GM23338 (cell line): ENCODE measurements around the gene MICAL2. TPM values are rescaled to one million over a fixed set of nuclear protein-coding genes. Genes with fewer than 3 reads are reported as not detected.

Source experiments
- ATAC-seq: fragments of 200-7000 bp; cut with Tn5 transposase; 3 replicates; pipeline ENCODE4 v1.9.1; 2020
- DNase-seq: peaks from one replicate; pipeline ENCODE4 v3.0.0-alpha.2; 2015; ENCODE audit warnings: low spot score
- H2AFZ ChIP-seq: fragments of 200-600 bp; sonication (generic); 2 replicates; pipeline ENCODE4 v1.8.0; 2016; ENCODE audit warnings: antibody characterized with exemption, mild to moderate bottlenecking, moderate library complexity
- H3F3A ChIP-seq: fragments of 200-600 bp; sonication (generic); replicated peaks from 2 replicates; pipeline ENCODE4 v1.8.0; 2017; ENCODE audit warnings: antibody characterized with exemption, mixed run types, low read depth
- H3K27ac ChIP-seq: fragments of 200-600 bp; sonication (generic); 2 replicates; pipeline ENCODE4 v1.6.1; 2016; ENCODE audit warnings: low read depth
- H3K27me3 ChIP-seq: fragments of 200-600 bp; sonication (generic); 2 replicates; pipeline ENCODE4 v1.8.0; 2016; ENCODE audit warnings: mild to moderate bottlenecking, mixed run types, moderate library complexity; ENCODE audit not compliant: insufficient read depth
- H3K36me3 ChIP-seq: fragments of 200-600 bp; sonication (generic); 2 replicates; pipeline ENCODE4 v1.8.0; 2016; ENCODE audit warnings: mild to moderate bottlenecking; ENCODE audit not compliant: insufficient read depth
- H3K4me1 ChIP-seq: fragments of 200-600 bp; sonication (generic); 2 replicates; pipeline ENCODE4 v1.8.0; 2016; ENCODE audit warnings: mild to moderate bottlenecking, moderate library complexity; ENCODE audit not compliant: insufficient read depth
- H3K4me2 ChIP-seq: fragments of 200-600 bp; sonication (generic); 2 replicates; pipeline ENCODE4 v1.7.1; 2017; ENCODE audit warnings: mixed run types
- H3K4me3 ChIP-seq: fragments of 200-600 bp; sonication (generic); 2 replicates; pipeline ENCODE4 v1.6.1; 2016; ENCODE audit warnings: mixed run types
- H3K79me2 ChIP-seq: fragments of 200-600 bp; sonication (generic); replicated peaks from 2 replicates; pipeline ENCODE4 v1.8.0; 2017; ENCODE audit warnings: mild to moderate bottlenecking; ENCODE audit not compliant: insufficient read depth
- H3K9me2 ChIP-seq: fragments of 200-600 bp; sonication (generic); 2 replicates; pipeline ENCODE4 v1.8.0; 2017; ENCODE audit not compliant: insufficient read depth
- H4K20me1 ChIP-seq: fragments of 200-600 bp; sonication (generic); replicated peaks from 2 replicates; pipeline ENCODE4 v1.8.0; 2017; ENCODE audit warnings: mild to moderate bottlenecking; ENCODE audit not compliant: insufficient read depth
- H3K27ac Mint-ChIP-seq: 2 replicates; pipeline ENCODE4 v1.8.0; 2020; ENCODE audit warnings: inconsistent platforms, mild to moderate bottlenecking, moderate library complexity, mixed read lengths
- H3K27me3 Mint-ChIP-seq: 3 replicates; pipeline ENCODE4 v1.8.0; 2022; ENCODE audit warnings: low read depth, mild to moderate bottlenecking, moderate library complexity, mixed read lengths, inconsistent platforms; ENCODE audit not compliant: insufficient read depth, poor library complexity
- H3K36me3 Mint-ChIP-seq: 3 replicates; pipeline ENCODE4 v1.8.0; 2021; ENCODE audit warnings: low read depth, mild to moderate bottlenecking, inconsistent platforms, moderate library complexity, mixed read lengths
- H3K4me1 Mint-ChIP-seq: 3 replicates; pipeline ENCODE4 v1.8.0; 2020; ENCODE audit warnings: mild to moderate bottlenecking, inconsistent platforms, mixed read lengths
- H3K4me3 Mint-ChIP-seq: 3 replicates; pipeline ENCODE4 v1.8.0; 2021; ENCODE audit warnings: moderate library complexity, mild to moderate bottlenecking, inconsistent platforms, mixed read lengths
- H3K9me3 Mint-ChIP-seq: 3 replicates; pipeline ENCODE4 v1.8.0; 2020; ENCODE audit warnings: moderate library complexity, mild to moderate bottlenecking, inconsistent platforms, mixed read lengths
- CREB1 ChIP-seq: fragments of 250-450 bp; sonication (Bioruptor Pico); IDR thresholded peaks from 2 replicates; pipeline ENCODE4 v1.5.0; 2020; ENCODE audit warnings: low read depth, mild to moderate bottlenecking, moderate library complexity
- EZH2 ChIP-seq: fragments of 200-600 bp; sonication (generic); IDR thresholded peaks from one replicate; pipeline ENCODE4 v1.8.0; 2017; ENCODE audit warnings: antibody characterized with exemption, mild to moderate bottlenecking, low read depth; ENCODE audit not compliant: unreplicated experiment
- JUNB ChIP-seq: IDR thresholded peaks from one replicate; pipeline ENCODE4 v1.6.1; 2016; ENCODE audit warnings: antibody characterized with exemption; ENCODE audit not compliant: unreplicated experiment
- POLR2AphosphoS5 ChIP-seq: IDR thresholded peaks from 2 replicates; pipeline ENCODE4 v1.6.1; 2016; ENCODE audit warnings: antibody characterized with exemption, low read depth
- STAT1 ChIP-seq: IDR thresholded peaks from one replicate; pipeline ENCODE4 v1.6.1; 2016; ENCODE audit warnings: antibody characterized with exemption; ENCODE audit not compliant: unreplicated experiment
- polyA plus RNA-seq: library from polyadenylated mRNA; unstranded; fragments of >200 nt; fragmentation: Nextera tagmentation; extraction: Ambion mirVana; gene quantifications from 2 replicates; pipeline ENCODE4 v1.2.1, GENCODE V29; 2016
- total RNA-seq: library from RNA; depleted of rRNA; stranded (reverse); fragments of >200 nt; shearing (Covaris generic); gene quantifications from 2 replicates; pipeline ENCODE4 v1.2.3, GENCODE V29; 2014
- TF ChIP-seq, protein P1 (sequence below): fragments of 250-450 bp; sonication (Bioruptor Pico); IDR thresholded peaks from 2 replicates; pipeline ENCODE4 v1.5.0; 2020; ENCODE audit warnings: mild to moderate bottlenecking, moderate library complexity
- TF ChIP-seq, protein P2 (sequence below): IDR thresholded peaks from one replicate; pipeline ENCODE4 v1.6.1; 2018; ENCODE audit warnings: antibody characterized with exemption; ENCODE audit not compliant: unreplicated experiment
- TF ChIP-seq, protein P3 (sequence below): IDR thresholded peaks from 2 replicates; pipeline ENCODE4 v1.6.1; 2016; ENCODE audit warnings: antibody characterized with exemption

The MICAL2 gene
- total and polyA plus RNA-seq, 2 experiments from 2014 or later, result 0.66 to 1.4 TPM

DNA sequence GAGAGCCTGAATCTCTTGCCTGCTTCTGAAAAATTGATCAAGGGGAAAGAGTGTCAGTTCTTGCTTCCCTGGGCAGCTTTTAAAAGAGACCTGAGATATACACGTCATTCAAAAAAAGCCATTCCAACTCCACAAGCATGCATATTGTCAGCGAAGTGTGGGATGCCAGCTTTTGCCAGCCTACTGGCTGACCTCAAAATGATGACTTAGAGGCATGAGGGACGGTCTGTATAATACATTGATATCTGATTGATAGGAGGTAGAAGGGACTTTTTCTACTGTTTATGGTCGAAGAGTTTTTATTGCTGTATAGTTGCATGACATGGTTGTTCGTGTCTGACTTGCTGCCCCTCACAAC is 126.3 kb downstream of the MICAL2 start:
- Histone ChIP-seq H3K9me2 (no peaks in the 10 kb centered on the region), H3K36me3 (no peaks in the 10 kb centered on the region), H4K20me1 (no peaks in the 10 kb centered on the region), H3K27ac (no peak overlapping the region), H3F3A (no peaks in the 10 kb centered on the region), H3K4me1 (no peaks in the 10 kb centered on the region), H3K4me3 (no peak overlapping the region), H3K4me2 (no peak overlapping the region), H3K27me3 (no peaks in the 10 kb centered on the region), H2AFZ (no peak overlapping the region), H3K79me2 (no peaks in the 10 kb centered on the region)
- Mint-ChIP-seq H3K36me3 (no peaks in the 10 kb centered on the region), H3K9me3 (no peaks in the 10 kb centered on the region), H3K4me3 (no peak overlapping the region), H3K27me3 (peaks cover 3% of the 10 kb centered on the region), H3K4me1 (peaks cover 5% of the 10 kb centered on the region; the same call in 2 of the 3 replicates), H3K27ac (no peak overlapping the region)
- TF ChIP-seq EZH2, result no peak
- no peak for TF ChIP-seq POLR2AphosphoS5
- no peak for TF ChIP-seq CREB1 (CRISPR knock-in tag)
- TF ChIP-seq, protein P1, sequence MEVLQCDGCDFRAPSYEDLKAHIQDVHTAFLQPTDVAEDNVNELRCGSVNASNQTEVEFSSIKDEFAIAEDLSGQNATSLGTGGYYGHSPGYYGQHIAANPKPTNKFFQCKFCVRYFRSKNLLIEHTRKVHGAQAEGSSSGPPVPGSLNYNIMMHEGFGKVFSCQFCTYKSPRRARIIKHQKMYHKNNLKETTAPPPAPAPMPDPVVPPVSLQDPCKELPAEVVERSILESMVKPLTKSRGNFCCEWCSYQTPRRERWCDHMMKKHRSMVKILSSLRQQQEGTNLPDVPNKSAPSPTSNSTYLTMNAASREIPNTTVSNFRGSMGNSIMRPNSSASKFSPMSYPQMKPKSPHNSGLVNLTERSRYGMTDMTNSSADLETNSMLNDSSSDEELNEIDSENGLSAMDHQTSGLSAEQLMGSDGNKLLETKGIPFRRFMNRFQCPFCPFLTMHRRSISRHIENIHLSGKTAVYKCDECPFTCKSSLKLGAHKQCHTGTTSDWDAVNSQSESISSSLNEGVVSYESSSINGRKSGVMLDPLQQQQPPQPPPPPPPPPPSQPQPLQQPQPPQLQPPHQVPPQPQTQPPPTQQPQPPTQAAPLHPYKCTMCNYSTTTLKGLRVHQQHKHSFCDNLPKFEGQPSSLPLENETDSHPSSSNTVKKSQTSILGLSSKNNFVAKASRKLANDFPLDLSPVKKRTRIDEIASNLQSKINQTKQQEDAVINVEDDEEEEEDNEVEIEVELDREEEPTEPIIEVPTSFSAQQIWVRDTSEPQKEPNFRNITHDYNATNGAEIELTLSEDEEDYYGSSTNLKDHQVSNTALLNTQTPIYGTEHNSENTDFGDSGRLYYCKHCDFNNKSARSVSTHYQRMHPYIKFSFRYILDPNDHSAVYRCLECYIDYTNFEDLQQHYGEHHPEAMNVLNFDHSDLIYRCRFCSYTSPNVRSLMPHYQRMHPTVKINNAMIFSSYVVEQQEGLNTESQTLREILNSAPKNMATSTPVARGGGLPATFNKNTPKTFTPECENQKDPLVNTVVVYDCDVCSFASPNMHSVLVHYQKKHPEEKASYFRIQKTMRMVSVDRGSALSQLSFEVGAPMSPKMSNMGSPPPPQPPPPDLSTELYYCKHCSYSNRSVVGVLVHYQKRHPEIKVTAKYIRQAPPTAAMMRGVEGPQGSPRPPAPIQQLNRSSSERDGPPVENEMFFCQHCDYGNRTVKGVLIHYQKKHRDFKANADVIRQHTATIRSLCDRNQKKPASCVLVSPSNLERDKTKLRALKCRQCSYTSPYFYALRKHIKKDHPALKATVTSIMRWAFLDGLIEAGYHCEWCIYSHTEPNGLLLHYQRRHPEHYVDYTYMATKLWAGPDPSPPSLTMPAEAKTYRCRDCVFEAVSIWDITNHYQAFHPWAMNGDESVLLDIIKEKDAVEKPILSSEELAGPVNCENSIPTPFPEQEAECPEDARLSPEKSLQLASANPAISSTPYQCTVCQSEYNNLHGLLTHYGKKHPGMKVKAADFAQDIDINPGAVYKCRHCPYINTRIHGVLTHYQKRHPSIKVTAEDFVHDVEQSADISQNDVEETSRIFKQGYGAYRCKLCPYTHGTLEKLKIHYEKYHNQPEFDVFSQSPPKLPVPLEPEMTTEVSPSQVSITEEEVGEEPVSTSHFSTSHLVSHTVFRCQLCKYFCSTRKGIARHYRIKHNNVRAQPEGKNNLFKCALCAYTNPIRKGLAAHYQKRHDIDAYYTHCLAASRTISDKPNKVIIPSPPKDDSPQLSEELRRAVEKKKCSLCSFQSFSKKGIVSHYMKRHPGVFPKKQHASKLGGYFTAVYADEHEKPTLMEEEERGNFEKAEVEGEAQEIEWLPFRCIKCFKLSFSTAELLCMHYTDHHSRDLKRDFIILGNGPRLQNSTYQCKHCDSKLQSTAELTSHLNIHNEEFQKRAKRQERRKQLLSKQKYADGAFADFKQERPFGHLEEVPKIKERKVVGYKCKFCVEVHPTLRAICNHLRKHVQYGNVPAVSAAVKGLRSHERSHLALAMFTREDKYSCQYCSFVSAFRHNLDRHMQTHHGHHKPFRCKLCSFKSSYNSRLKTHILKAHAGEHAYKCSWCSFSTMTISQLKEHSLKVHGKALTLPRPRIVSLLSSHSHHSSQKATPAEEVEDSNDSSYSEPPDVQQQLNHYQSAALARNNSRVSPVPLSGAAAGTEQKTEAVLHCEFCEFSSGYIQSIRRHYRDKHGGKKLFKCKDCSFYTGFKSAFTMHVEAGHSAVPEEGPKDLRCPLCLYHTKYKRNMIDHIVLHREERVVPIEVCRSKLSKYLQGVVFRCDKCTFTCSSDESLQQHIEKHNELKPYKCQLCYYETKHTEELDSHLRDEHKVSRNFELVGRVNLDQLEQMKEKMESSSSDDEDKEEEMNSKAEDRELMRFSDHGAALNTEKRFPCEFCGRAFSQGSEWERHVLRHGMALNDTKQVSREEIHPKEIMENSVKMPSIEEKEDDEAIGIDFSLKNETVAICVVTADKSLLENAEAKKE (CRISPR knock-in tag), result no peak
- TF ChIP-seq, protein P2, sequence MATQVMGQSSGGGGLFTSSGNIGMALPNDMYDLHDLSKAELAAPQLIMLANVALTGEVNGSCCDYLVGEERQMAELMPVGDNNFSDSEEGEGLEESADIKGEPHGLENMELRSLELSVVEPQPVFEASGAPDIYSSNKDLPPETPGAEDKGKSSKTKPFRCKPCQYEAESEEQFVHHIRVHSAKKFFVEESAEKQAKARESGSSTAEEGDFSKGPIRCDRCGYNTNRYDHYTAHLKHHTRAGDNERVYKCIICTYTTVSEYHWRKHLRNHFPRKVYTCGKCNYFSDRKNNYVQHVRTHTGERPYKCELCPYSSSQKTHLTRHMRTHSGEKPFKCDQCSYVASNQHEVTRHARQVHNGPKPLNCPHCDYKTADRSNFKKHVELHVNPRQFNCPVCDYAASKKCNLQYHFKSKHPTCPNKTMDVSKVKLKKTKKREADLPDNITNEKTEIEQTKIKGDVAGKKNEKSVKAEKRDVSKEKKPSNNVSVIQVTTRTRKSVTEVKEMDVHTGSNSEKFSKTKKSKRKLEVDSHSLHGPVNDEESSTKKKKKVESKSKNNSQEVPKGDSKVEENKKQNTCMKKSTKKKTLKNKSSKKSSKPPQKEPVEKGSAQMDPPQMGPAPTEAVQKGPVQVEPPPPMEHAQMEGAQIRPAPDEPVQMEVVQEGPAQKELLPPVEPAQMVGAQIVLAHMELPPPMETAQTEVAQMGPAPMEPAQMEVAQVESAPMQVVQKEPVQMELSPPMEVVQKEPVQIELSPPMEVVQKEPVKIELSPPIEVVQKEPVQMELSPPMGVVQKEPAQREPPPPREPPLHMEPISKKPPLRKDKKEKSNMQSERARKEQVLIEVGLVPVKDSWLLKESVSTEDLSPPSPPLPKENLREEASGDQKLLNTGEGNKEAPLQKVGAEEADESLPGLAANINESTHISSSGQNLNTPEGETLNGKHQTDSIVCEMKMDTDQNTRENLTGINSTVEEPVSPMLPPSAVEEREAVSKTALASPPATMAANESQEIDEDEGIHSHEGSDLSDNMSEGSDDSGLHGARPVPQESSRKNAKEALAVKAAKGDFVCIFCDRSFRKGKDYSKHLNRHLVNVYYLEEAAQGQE, result no peak
- no peak for TF ChIP-seq STAT1
- TF ChIP-seq JUNB, result no peak
- TF ChIP-seq, protein P3, sequence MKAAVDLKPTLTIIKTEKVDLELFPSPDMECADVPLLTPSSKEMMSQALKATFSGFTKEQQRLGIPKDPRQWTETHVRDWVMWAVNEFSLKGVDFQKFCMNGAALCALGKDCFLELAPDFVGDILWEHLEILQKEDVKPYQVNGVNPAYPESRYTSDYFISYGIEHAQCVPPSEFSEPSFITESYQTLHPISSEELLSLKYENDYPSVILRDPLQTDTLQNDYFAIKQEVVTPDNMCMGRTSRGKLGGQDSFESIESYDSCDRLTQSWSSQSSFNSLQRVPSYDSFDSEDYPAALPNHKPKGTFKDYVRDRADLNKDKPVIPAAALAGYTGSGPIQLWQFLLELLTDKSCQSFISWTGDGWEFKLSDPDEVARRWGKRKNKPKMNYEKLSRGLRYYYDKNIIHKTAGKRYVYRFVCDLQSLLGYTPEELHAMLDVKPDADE, result no peak
- no peak for ATAC-seq
- no peak for DNase-seq
